ENCODE measurements around the gene BAZ2B. TPM values are rescaled to one million over a fixed set of nuclear protein-coding genes. Genes with fewer than 3 reads are reported as not detected.
"Not testable (repeated sequence)": the region's sequence is repeated elsewhere in the genome, so short reads cannot be mapped to it uniquely, and the experiment has no call there.

The BAZ2B gene
- total RNA-seq, 1 donor from 2014 or later: 45.0 TPM

- DNase-seq (ENCODE audit: low read depth): no peak
- H3K4me3 ChIP-seq (ENCODE audit: low read depth, low read length): no peak overlapping the region
- no peaks in the 10 kb centered on the region for H3K36me3 ChIP-seq (ENCODE audit: control insufficient read depth, insufficient read depth, low read length)
- no peak for TF ChIP-seq CTCF (IDR thresholded peaks at IDR 0.05; ENCODE audit: insufficient read depth, low read length, poor library complexity, severe bottlenecking)
- no peaks in the 10 kb centered on the region for H3K27me3 ChIP-seq (ENCODE audit: control insufficient read depth, insufficient read depth, low read length)
Observed at GRCh38 chr2:159411460-159411859, 204.9 kb downstream of the BAZ2B start.

DNA sequence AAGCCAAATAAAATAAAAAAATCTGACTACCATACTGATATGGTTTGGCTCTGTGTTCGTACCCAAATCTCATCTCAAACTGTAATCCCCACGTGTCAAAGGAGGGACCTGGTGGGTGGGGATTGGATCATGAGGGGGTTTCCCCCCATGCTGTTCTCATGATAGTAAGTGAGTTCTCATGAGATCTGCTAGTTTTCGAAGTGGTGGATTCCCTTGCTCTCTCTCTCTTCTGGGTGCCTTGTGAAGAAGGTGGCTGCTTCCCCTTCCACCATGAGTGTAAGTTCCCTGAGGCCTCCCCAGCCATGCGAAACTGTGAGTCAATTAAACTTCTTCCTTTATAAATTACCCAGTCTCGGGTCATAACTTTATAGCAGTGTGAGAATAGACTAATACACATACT, 206.1 kb downstream of the BAZ2B start:
- Histone ChIP-seq H3K36me3 (ENCODE audit: control insufficient read depth, insufficient read depth, low read length) (no peaks in the 10 kb centered on the region), H3K4me3 (ENCODE audit: low read depth, low read length) (no peak overlapping the region), H3K27me3 (ENCODE audit: control insufficient read depth, insufficient read depth, low read length) (no peaks in the 10 kb centered on the region)
- no peak for DNase-seq (ENCODE audit: low read depth)
- TF ChIP-seq CTCF (IDR thresholded peaks at IDR 0.05; ENCODE audit: insufficient read depth, low read length, poor library complexity, severe bottlenecking): no peak

DNA sequence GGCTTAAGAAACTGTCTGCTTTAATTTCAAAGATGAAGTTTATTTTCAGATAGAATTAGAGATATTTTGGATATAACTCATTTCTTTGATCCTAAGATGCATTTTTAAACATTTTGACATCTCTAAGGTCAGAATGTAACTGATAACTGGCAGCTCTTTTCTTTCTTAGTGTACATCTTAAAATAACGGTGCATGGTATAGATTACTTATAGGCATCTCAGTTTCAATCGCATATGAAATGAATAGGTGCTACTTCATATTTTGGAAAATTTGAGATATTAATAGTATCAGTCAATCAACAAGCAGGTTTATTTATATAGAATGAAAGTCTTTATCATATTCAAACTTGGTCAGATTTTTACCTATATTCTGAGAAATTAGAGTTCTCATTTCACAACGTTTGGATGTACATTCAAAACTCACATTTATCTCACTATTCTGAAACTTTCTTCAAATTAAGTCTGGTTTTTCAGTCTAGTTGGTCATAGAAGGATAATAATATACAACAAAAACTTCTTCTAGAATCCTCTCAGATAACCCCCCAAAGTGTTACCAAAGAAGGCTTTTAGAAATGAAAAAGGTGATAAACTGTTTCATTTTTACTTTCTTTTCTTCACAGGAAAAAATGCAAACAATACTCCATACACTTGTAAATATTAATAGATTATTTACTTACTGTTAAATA, 207.1 kb downstream of the BAZ2B start:
- no peaks in the 10 kb centered on the region for H3K36me3 ChIP-seq (ENCODE audit: control insufficient read depth, insufficient read depth, low read length)

DNA sequence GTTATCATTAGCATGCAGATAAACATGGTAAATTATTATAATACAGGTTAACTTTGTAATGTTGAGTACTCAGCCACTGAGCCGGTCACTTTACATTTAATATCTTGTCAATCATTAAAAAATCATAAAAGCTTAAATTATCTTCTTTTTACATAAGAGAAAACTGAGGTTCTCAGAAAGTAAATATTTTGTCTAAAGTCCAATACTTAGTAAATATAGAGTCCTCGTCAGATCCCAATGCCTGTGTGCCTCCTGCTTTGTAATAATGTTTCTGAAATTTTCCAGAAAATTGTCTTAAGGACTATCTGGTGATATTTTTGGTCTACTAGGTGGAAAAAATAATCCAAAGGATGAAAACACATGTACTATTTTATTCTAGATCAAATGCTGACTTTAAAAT, 213.6 kb downstream of the BAZ2B start:
- no peaks in the 10 kb centered on the region for H3K27me3 ChIP-seq (ENCODE audit: control insufficient read depth, insufficient read depth, low read length)
- no peaks in the 10 kb centered on the region for H3K36me3 ChIP-seq (ENCODE audit: control insufficient read depth, insufficient read depth, low read length)
- DNase-seq (ENCODE audit: low read depth): no peak
- H3K4me3 ChIP-seq (ENCODE audit: low read depth, low read length): no peak overlapping the region
- no peak for TF ChIP-seq CTCF (IDR thresholded peaks at IDR 0.05; ENCODE audit: insufficient read depth, low read length, poor library complexity, severe bottlenecking)

More for the DNA sequence above, 207.1 kb downstream of the BAZ2B start:
- no peak for DNase-seq (ENCODE audit: low read depth)
- TF ChIP-seq CTCF (IDR thresholded peaks at IDR 0.05; ENCODE audit: insufficient read depth, low read length, poor library complexity, severe bottlenecking): no peak
- Histone ChIP-seq H3K27me3 (ENCODE audit: control insufficient read depth, insufficient read depth, low read length) (no peaks in the 10 kb centered on the region), H3K4me3 (ENCODE audit: low read depth, low read length) (no peak overlapping the region)

GRCh38 chr2:159402160-159402559, 214.2 kb downstream of the BAZ2B start:
- H3K36me3 ChIP-seq (ENCODE audit: control insufficient read depth, insufficient read depth, low read length); H3K27me3 ChIP-seq (ENCODE audit: control insufficient read depth, insufficient read depth, low read length): not testable (repeated sequence)

GRCh38 chr2:159399716-159400415, 216.5 kb downstream of the BAZ2B start:
- TF ChIP-seq CTCF (IDR thresholded peaks at IDR 0.05; ENCODE audit: insufficient read depth, low read length, poor library complexity, severe bottlenecking): no peak
- no peak overlapping the region for H3K4me3 ChIP-seq (ENCODE audit: low read depth, low read length)
- H3K27me3 ChIP-seq (ENCODE audit: control insufficient read depth, insufficient read depth, low read length): no peaks in the 10 kb centered on the region
- H3K36me3 ChIP-seq (ENCODE audit: control insufficient read depth, insufficient read depth, low read length): no peaks in the 10 kb centered on the region
- DNase-seq (ENCODE audit: low read depth): no peak

More at GRCh38 chr2:159402160-159402559, 214.2 kb downstream of the BAZ2B start:
- not testable (repeated sequence) for DNase-seq (ENCODE audit: low read depth); H3K4me3 ChIP-seq (ENCODE audit: low read depth, low read length)

All from kidney epithelial cell (primary cell).